Mesendoderm (in vitro differentiated cells): ENCODE measurements around the gene ZDHHC17.

Experiments used
- DNase-seq: peaks from one replicate; pipeline ENCODE4 v3.0.0; 2013
- H2AK5ac ChIP-seq: 2 replicates; pipeline ENCODE4 v1.6.1; 2013; ENCODE audit warnings: low read length, inconsistent platforms
- H2BK120ac ChIP-seq: 2 replicates; pipeline ENCODE4 v1.6.1; 2013; ENCODE audit warnings: low read depth, mild to moderate bottlenecking, low read length, moderate library complexity, mixed read lengths
- H2BK15ac ChIP-seq: replicated peaks from 2 replicates; pipeline ENCODE4 v1.6.1; 2013; ENCODE audit warnings: low read depth, mild to moderate bottlenecking, moderate library complexity
- H2BK5ac ChIP-seq: 2 replicates; pipeline ENCODE4 v1.6.1; 2013; ENCODE audit warnings: low read length, inconsistent platforms
- H3K18ac ChIP-seq: 2 replicates; pipeline ENCODE4 v1.6.1; 2013; ENCODE audit warnings: mild to moderate bottlenecking, low read length, mixed read lengths
- H3K23ac ChIP-seq: one replicate; pipeline ENCODE4 v1.6.1; 2013; ENCODE audit warnings: low read length
- H3K27ac ChIP-seq: 2 replicates; pipeline ENCODE4 v1.5.1; 2013; ENCODE audit warnings: low read depth, mild to moderate bottlenecking, inconsistent platforms, low read length, moderate library complexity
- H3K27me3 ChIP-seq: 2 replicates; pipeline ENCODE4 v1.6.1; 2013; ENCODE audit warnings: low read length, control low read depth, mild to moderate bottlenecking, inconsistent platforms; ENCODE audit not compliant: insufficient read depth, poor library complexity
- H3K36me3 ChIP-seq: 2 replicates; pipeline ENCODE4 v1.6.1; 2013; ENCODE audit warnings: low read length, inconsistent platforms; ENCODE audit not compliant: control insufficient read depth, insufficient read depth
- H3K4ac ChIP-seq: one replicate; pipeline ENCODE4 v1.6.1; 2013; ENCODE audit warnings: low read depth, mild to moderate bottlenecking, low read length, moderate library complexity
- H3K4me1 ChIP-seq: 2 replicates; pipeline ENCODE4 v1.6.1; 2013; ENCODE audit warnings: low read depth, low read length, inconsistent platforms; ENCODE audit not compliant: control insufficient read depth
- H3K4me2 ChIP-seq: 2 replicates; pipeline ENCODE4 v1.6.1; 2013; ENCODE audit warnings: low read length
- H3K4me3 ChIP-seq: 2 replicates; pipeline ENCODE4 v1.5.1; 2013; ENCODE audit warnings: mild to moderate bottlenecking, low read length
- H3K56ac ChIP-seq: one replicate; pipeline ENCODE4 v1.6.1; 2013; ENCODE audit warnings: low read length
- H3K79me1 ChIP-seq: 2 replicates; pipeline ENCODE4 v1.6.1; 2013; ENCODE audit warnings: low read length, inconsistent platforms
- H3K79me2 ChIP-seq: 2 replicates; pipeline ENCODE4 v1.6.1; 2013; ENCODE audit warnings: mild to moderate bottlenecking, low read length; ENCODE audit not compliant: control insufficient read depth, insufficient read depth
- H3K9ac ChIP-seq: 2 replicates; pipeline ENCODE4 v1.6.1; 2013; ENCODE audit warnings: low read length, inconsistent platforms
- H4K5ac ChIP-seq: one replicate; pipeline ENCODE4 v1.6.1; 2013; ENCODE audit warnings: low read length
- H4K8ac ChIP-seq: one replicate; pipeline ENCODE4 v1.6.1; 2013; ENCODE audit warnings: low read depth, mild to moderate bottlenecking, control low read depth, low read length, moderate library complexity
- WGBS: extraction: QIAGEN DNeasy Blood & Tissue Kit; methylation state at CpG from one replicate; pipeline ENCODE4 v1.1.7; 2013; ENCODE audit warnings: low lambda C conversion rate, missing lambda C conversion rate; ENCODE audit not compliant: insufficient coverage; ENCODE audit errors: extremely low coverage; 5-methylcytosine and 5-hydroxymethylcytosine counted together

Gene ZDHHC17

GRCh38 chr12:76888775-76889174, 124.9 kb downstream of the ZDHHC17 start:
- WGBS = no CpG with 5 or more reads among the region's 1 CpG
- Histone ChIP-seq H2BK15ac (no peak overlapping the region), H3K79me2 (no peaks in the 10 kb centered on the region), H3K27ac (no peak overlapping the region), H3K4me2 (no peak overlapping the region), H3K18ac (no peak overlapping the region), H3K36me3 (no peaks in the 10 kb centered on the region), H3K23ac (no peak overlapping the region), H3K4ac (no peak overlapping the region), H2BK120ac (no peak overlapping the region), H3K27me3 (no peaks in the 10 kb centered on the region), H4K8ac (no peak overlapping the region), H3K56ac (no peak overlapping the region), H4K5ac (no peak overlapping the region), H3K4me1 (no peaks in the 10 kb centered on the region), H3K4me3 (no peak overlapping the region), H3K79me1 (no peaks in the 10 kb centered on the region), H2AK5ac (no peak overlapping the region), H2BK5ac (no peak overlapping the region), H3K9ac (no peak overlapping the region)
- no peak for DNase-seq

GRCh38 chr12:76890151-76891143, 126.5 kb downstream of the ZDHHC17 start:
- H4K5ac ChIP-seq = no peak overlapping the region
- H3K23ac ChIP-seq = no peak overlapping the region
- no peak overlapping the region for H2BK15ac ChIP-seq
- H3K4me3 ChIP-seq = no peak overlapping the region
- H3K4ac ChIP-seq = no peak overlapping the region
- no peak overlapping the region for H3K9ac ChIP-seq
- no peak overlapping the region for H2AK5ac ChIP-seq
- no peak for DNase-seq
- H3K18ac ChIP-seq = no peak overlapping the region
- H3K36me3 ChIP-seq = no peaks in the 10 kb centered on the region
- no peak overlapping the region for H3K27ac ChIP-seq
- no peaks in the 10 kb centered on the region for H3K79me1 ChIP-seq
- no peaks in the 10 kb centered on the region for H3K79me2 ChIP-seq
- H3K4me2 ChIP-seq = no peak overlapping the region
- no peak overlapping the region for H2BK5ac ChIP-seq
- H2BK120ac ChIP-seq = no peak overlapping the region
- no peak overlapping the region for H3K56ac ChIP-seq
- H3K27me3 ChIP-seq = no peaks in the 10 kb centered on the region
- no peak overlapping the region for H4K8ac ChIP-seq
- no peaks in the 10 kb centered on the region for H3K4me1 ChIP-seq
- WGBS = no CpG with 5 or more reads among the region's 8 CpGs

GRCh38 chr12:76891609-76892008, 127.7 kb downstream of the ZDHHC17 start:
- Histone ChIP-seq H3K23ac (no peak overlapping the region), H2BK5ac (no peak overlapping the region), H4K5ac (no peak overlapping the region), H3K79me2 (no peaks in the 10 kb centered on the region), H3K27me3 (no peaks in the 10 kb centered on the region), H3K4me1 (no peaks in the 10 kb centered on the region), H3K27ac (no peak overlapping the region), H3K56ac (no peak overlapping the region), H3K36me3 (no peaks in the 10 kb centered on the region), H3K4me2 (no peak overlapping the region), H2AK5ac (no peak overlapping the region), H4K8ac (no peak overlapping the region), H2BK15ac (no peak overlapping the region), H3K18ac (no peak overlapping the region), H2BK120ac (no peak overlapping the region), H3K4ac (no peak overlapping the region), H3K4me3 (no peak overlapping the region), H3K79me1 (no peaks in the 10 kb centered on the region), H3K9ac (no peak overlapping the region)
- WGBS = no CpG with 5 or more reads among the region's 3 CpGs
- no peak for DNase-seq

GRCh38 chr12:76895796-76896195, 131.9 kb downstream of the ZDHHC17 start:
- Histone ChIP-seq H3K4me2 (no peak overlapping the region), H3K4me1 (no peaks in the 10 kb centered on the region), H3K27ac (no peak overlapping the region), H3K56ac (no peak overlapping the region), H3K4me3 (no peak overlapping the region), H3K23ac (no peak overlapping the region), H4K5ac (no peak overlapping the region), H2BK15ac (no peak overlapping the region), H2AK5ac (no peak overlapping the region), H2BK120ac (no peak overlapping the region), H3K9ac (no peak overlapping the region), H3K79me1 (no peaks in the 10 kb centered on the region), H4K8ac (no peak overlapping the region), H3K18ac (no peak overlapping the region), H3K79me2 (no peaks in the 10 kb centered on the region), H3K4ac (no peak overlapping the region), H3K27me3 (no peaks in the 10 kb centered on the region), H2BK5ac (no peak overlapping the region), H3K36me3 (no peaks in the 10 kb centered on the region)
- DNase-seq = no peak
- WGBS = no CpG with 5 or more reads among the region's 5 CpGs

- H3K56ac ChIP-seq = no peak overlapping the region
- H3K79me1 ChIP-seq = no peaks in the 10 kb centered on the region
- no CpG with 5 or more reads among the region's 1 CpG for WGBS
- H3K4me2 ChIP-seq = no peak overlapping the region
- no peak for DNase-seq
- no peak overlapping the region for H2AK5ac ChIP-seq
- no peak overlapping the region for H3K4me3 ChIP-seq
- no peak overlapping the region for H2BK15ac ChIP-seq
- H4K5ac ChIP-seq = no peak overlapping the region
- no peaks in the 10 kb centered on the region for H3K4me1 ChIP-seq
- H3K27me3 ChIP-seq = no peaks in the 10 kb centered on the region
- no peak overlapping the region for H4K8ac ChIP-seq
- no peak overlapping the region for H3K9ac ChIP-seq
- no peak overlapping the region for H3K27ac ChIP-seq
- no peak overlapping the region for H3K18ac ChIP-seq
- no peak overlapping the region for H3K4ac ChIP-seq
- H2BK120ac ChIP-seq = no peak overlapping the region
- no peaks in the 10 kb centered on the region for H3K79me2 ChIP-seq
- H3K36me3 ChIP-seq = no peaks in the 10 kb centered on the region
- no peak overlapping the region for H2BK5ac ChIP-seq
- H3K23ac ChIP-seq = no peak overlapping the region
Measured at GRCh38 chr12:76896274-76896673, 132.4 kb downstream of the ZDHHC17 start.
